ENCODE results near the gene KLHDC8B. TPM values are rescaled to one million over a fixed set of nuclear protein-coding genes. Genes with fewer than 3 reads are reported as not detected.

KLHDC8B gene
- total RNA-seq, result 10 to 100 TPM in 2 of 4 donors, 1 to 10 TPM in 2; 4.5 to 23.5 (median 13.4) TPM

DNA sequence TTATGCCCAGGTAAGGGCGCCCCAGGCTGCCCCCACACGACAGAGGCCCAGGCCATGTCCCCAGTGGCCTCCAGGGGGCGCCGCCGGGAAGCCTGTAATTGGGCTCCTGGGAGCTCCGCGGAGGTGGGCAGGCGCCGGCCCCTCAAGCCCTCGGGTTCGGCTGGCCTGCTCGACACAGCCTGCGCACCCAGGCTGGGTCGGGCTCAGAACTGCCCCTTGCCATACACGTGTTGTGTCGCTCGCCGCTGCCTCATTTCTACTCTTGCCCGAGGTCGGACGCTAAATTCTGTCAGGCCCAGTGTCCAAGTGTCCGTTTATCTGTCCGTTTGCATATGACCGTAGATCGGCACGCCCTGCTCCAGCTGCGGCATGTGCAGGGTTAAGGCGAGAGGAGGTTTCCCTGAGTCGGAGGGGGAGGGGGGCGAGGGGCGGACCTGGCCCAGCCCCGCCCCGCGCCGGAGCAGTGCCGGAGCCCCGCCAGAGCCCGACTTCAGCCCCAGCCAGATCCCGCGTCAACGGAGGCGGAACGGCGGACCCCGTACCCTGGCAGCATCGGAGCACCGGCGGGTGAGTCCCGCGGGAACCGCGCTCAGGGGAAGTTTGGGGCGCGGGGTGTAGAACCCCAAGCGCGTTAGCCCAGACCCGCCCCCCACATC, at the start of gene KLHDC8B:
Gene KLHDC8B (plus strand): TSS at position 480 of the 656 bp plus-strand sequence. CDS start 1,172 bp downstream, outside the sequence.
- peak within 1 kb of the TSS; percentile 66 to 88 (median 83) for H3K27ac ChIP-seq
- no peaks in the 10 kb centered on the region for H3K9me3 ChIP-seq
- H3K27me3 ChIP-seq, result no peaks in the 10 kb centered on the region
- in situ Hi-C loops (cut with MboI; ENCODE audit: low pct_ligation_motif_present in 1 of 4, low pct_unique_long_range_greater_than_20kb in 1 of 4, low sequenced_read_pairs in 3 of 4) (loop anchor here in 2 of 4 donors (25.0 kb wide), 1 partner anchor 266 kb away; the partner anchor contains the start of gene NICN1 (in 2 of the 2)), intact Hi-C loops (cut with DNase I; ENCODE audit: low total_unique reads) (loop anchor here (5.0 kb wide), 1 partner anchor 106 kb away; the partner anchor contains the start of gene C3orf62)
- peak; percentile 89 for DNase-seq
- 1% methylated on average over 52 of the region's 57 CpGs; no CpG with 5 or more reads in 1 of the 2 donors for WGBS, 2 donors (ENCODE audit: low coverage in 1 of 2)
- H3K36me3 ChIP-seq, result no peaks in the 10 kb centered on the region
- peak in 2 of 3 donors; percentile 68 for TF ChIP-seq POLR2AphosphoS5 (IDR thresholded peaks at IDR 0.05)
- TF ChIP-seq CTCF (IDR thresholded peaks at IDR 0.05), result peak; percentile 95 to 97 (median 96)
- TF ChIP-seq EP300 (IDR thresholded peaks at IDR 0.05; ENCODE audit: low read depth), result no peak
- peak; percentile 50 for TF ChIP-seq POLR2A (IDR thresholded peaks at IDR 0.05)
- H3K4me3 ChIP-seq, result peak within 1 kb of the TSS; percentile 55 to 67 (median 62)
- H3K4me1 ChIP-seq, result peaks cover 8 to 42% (median 36%) of the 10 kb centered on the region in 4 donors

DNA sequence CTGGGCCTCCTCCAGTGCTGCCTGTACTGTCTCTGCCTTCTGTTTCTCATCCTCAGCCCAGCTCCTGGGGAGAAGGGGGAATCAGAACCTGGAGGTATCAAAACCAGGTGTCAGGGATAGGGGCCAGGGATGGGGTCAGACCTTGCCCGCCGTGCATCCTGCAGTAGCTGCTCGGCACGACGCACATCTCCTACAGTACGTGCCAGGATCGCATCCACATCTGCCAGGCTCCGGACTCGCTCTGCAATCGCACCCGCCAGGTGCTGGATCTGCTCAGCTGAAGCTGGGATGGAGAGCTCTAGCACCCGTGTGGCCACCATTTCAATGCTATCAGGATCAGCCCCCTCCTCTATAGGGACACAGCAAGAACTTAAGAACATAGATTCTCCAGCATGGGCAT, 49.4 kb upstream of the KLHDC8B start:
- peaks cover 0 to 19% (median 8%) of the 10 kb centered on the region in 4 donors for H3K36me3 ChIP-seq
- no peak overlapping the region for H3K4me3 ChIP-seq
- no peak overlapping the region for H3K27ac ChIP-seq
- in situ Hi-C loops (cut with MboI; ENCODE audit: low pct_ligation_motif_present in 1 of 4, low pct_unique_long_range_greater_than_20kb in 1 of 4, low sequenced_read_pairs in 3 of 4) (loop anchor here in 1 of 4 donors (5.0 kb wide), 1 partner anchor 45 kb away; the partner anchor contains the start of gene CCDC71), intact Hi-C loops (cut with DNase I; ENCODE audit: low total_unique reads) (no loop called here)
- no peak for DNase-seq
- H3K9me3 ChIP-seq, result no peaks in the 10 kb centered on the region
- no peaks in the 10 kb centered on the region for H3K27me3 ChIP-seq
- TF ChIP-seq POLR2AphosphoS5 (IDR thresholded peaks at IDR 0.05) (no peak), CTCF (IDR thresholded peaks at IDR 0.05) (no peak), EP300 (IDR thresholded peaks at IDR 0.05; ENCODE audit: low read depth) (no peak), POLR2A (IDR thresholded peaks at IDR 0.05) (no peak)
- peaks cover 8 to 18% (median 13%) of the 10 kb centered on the region in 4 donors for H3K4me1 ChIP-seq
- WGBS, 2 donors (ENCODE audit: low coverage in 1 of 2), result 95% methylated on average over 12 of the region's 12 CpGs; no CpG with 5 or more reads in 1 of the 2 donors

DNA sequence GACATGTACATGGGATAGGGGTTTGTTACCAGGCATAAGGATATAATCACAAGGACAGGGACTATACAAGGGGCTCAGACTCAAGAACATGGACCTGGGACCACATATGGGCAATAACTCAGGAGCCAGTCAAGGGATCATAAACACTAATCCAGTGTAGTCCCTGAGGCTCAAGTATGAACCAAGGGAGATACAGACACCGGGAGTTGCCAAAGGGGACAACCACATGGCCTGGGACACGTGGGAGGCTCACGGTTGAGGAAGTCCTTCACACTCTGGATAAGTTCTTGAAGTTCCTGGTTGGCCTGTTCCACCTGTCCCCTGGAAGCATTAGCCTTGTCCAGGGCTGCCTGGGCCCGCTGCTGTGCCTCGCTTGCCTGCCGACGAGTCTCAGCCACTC, 48.9 kb upstream of the KLHDC8B start:
- in situ Hi-C loops (cut with MboI; ENCODE audit: low pct_ligation_motif_present in 1 of 4, low pct_unique_long_range_greater_than_20kb in 1 of 4, low sequenced_read_pairs in 3 of 4), result loop anchor here in 1 of 4 donors (5.0 kb wide), 1 partner anchor 45 kb away; the partner anchor contains the start of gene CCDC71
- WGBS, 2 donors (ENCODE audit: low coverage in 1 of 2), result 89% methylated on average over 7 of the region's 7 CpGs; no CpG with 5 or more reads in 1 of the 2 donors
- Histone ChIP-seq H3K9me3 (no peaks in the 10 kb centered on the region), H3K4me1 (peaks cover 8 to 18% (median 13%) of the 10 kb centered on the region in 4 donors), H3K4me3 (no peak overlapping the region), H3K27me3 (no peaks in the 10 kb centered on the region), H3K36me3 (peaks cover 0 to 15% (median 6%) of the 10 kb centered on the region in 4 donors), H3K27ac (no peak overlapping the region)
- no peak for DNase-seq
- no peak for TF ChIP-seq EP300 (IDR thresholded peaks at IDR 0.05; ENCODE audit: low read depth)
- no peak for TF ChIP-seq CTCF (IDR thresholded peaks at IDR 0.05)
- no peak for TF ChIP-seq POLR2A (IDR thresholded peaks at IDR 0.05)
- TF ChIP-seq POLR2AphosphoS5 (IDR thresholded peaks at IDR 0.05), result no peak
- intact Hi-C loops (cut with DNase I; ENCODE audit: low total_unique reads), result no loop called here

GRCh38 chr3:49122886-49123545, 48.4 kb upstream of the KLHDC8B start:
- H3K27ac ChIP-seq, result no peak overlapping the region
- DNase-seq, result no peak
- in situ Hi-C loops (cut with MboI; ENCODE audit: low pct_ligation_motif_present in 1 of 4, low pct_unique_long_range_greater_than_20kb in 1 of 4, low sequenced_read_pairs in 3 of 4), result loop anchor here in 1 of 4 donors (5.0 kb wide), 1 partner anchor 44 kb away; the partner anchor contains the start of gene CCDC71
- intact Hi-C loops (cut with DNase I; ENCODE audit: low total_unique reads), result no loop called here
- peaks cover 0 to 9% (median 3%) of the 10 kb centered on the region in 4 donors for H3K36me3 ChIP-seq
- 89% methylated on average over 9 of the region's 17 CpGs; no CpG with 5 or more reads in 1 of the 2 donors for WGBS, 2 donors (ENCODE audit: low coverage in 1 of 2)
- peaks cover 8 to 18% (median 13%) of the 10 kb centered on the region in 4 donors for H3K4me1 ChIP-seq
- no peak for TF ChIP-seq POLR2AphosphoS5 (IDR thresholded peaks at IDR 0.05)
- H3K9me3 ChIP-seq, result no peaks in the 10 kb centered on the region
- H3K4me3 ChIP-seq, result no peak overlapping the region
- H3K27me3 ChIP-seq, result no peaks in the 10 kb centered on the region
